Ammon's horn (tissue), 1 donor: Measurements from ENCODE around the gene TSC22D3.

Source experiments
- DNase-seq: peaks from one replicate; pipeline ENCODE4 v3.0.0-alpha.2; 2016; ENCODE audit warnings: low spot score

The TSC22D3 gene

DNA sequence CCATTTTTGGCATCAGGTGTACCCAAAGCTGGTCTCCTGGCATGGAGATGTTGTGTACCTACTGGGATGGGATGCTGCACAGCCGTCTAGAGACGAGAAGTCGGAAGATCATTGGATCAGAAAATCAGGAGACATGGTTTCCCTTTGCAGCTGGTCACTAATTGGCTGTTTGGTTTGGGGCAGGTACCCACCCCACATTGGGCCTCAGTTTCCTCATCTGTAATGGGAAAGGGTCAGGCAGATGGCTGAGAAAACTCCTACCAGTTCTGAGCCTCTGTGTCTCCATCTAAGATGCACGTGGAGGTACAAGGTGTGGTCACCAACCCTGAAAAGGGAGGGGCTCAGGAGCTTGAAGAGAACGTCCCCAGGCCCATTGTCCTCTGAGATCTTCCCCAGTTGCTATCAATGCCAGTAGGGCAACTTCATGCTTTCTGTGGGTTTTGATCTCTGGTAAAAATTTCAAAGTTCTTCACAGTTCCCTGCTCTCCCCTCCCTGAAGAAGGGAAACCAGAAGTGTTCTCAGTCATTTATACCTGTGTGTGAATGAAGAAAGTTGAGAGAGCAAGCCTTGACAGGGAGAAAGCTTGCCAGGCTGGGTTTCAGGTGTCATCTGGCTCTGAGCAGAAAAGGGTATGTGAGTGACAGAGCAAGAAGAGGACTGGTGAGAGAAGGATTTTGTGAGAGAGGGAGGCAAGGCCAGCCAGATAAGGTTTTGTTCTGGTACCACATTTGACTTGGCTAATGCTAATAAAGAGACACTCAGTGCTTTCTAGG is 15.1 kb downstream of the TSC22D3 start:
- DNase-seq: no peak

GRCh38 chrX:107758231-107758766 is 17.3 kb downstream of the TSC22D3 start:
- no peak for DNase-seq

- no peak for DNase-seq
Observed at GRCh38 chrX:107755721-107756120, 19.9 kb downstream of the TSC22D3 start.

DNA sequence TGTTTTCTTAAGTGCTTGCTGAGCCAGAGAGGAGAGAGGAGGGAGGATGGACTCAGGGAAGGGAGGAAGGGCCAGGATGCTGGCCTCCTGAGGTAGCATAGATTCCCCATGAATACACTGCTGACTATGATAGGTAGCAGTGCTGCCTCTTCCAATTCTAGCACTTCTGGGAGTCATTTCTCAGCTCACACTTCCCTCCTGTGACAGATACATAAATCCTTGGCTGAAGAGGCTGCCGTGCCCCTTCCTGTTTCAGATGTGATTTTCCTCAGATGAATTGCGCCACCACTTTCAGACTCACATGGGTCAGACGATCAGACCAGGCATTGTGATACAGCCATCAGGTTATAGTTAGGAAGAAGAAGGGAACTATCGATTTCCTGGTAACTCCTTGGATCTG is 22.4 kb downstream of the TSC22D3 start:
- DNase-seq: no peak

GRCh38 chrX:107752714-107753113 is 22.9 kb downstream of the TSC22D3 start:
- no peak for DNase-seq

- DNase-seq: no peak
Observed at GRCh38 chrX:107752043-107752442, 23.5 kb downstream of the TSC22D3 start.

DNA sequence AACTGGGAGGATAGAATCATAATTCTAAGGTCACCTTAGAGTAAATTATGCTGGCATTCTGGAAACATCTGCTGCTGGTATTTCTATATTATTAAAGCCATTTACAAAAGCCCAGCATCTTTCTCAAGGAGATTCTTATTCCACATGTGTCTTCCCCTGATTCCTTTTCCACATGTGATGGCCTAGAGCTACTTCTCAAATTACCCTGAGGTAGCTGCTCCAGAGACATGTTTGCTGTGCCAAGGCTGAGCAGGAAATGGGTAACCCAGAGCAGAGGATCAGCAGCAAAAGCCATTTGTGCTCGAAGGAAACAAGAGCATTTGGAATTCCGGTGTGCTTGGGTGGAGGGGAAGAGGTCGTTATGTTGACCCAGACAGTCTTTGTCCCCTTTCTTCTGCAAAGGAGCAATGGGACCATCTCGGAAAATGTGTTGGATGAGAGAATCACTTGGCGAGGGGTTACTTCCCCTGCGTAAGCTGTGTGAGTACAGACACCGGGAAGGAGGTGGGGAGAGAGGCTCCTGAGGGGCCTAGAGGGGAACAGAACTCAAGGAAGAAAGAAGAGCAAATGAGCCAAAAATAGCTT is 24.6 kb downstream of the TSC22D3 start:
- DNase-seq: no peak

GRCh38 chrX:107750263-107750662 is 25.3 kb downstream of the TSC22D3 start:
- DNase-seq: no peak

DNA sequence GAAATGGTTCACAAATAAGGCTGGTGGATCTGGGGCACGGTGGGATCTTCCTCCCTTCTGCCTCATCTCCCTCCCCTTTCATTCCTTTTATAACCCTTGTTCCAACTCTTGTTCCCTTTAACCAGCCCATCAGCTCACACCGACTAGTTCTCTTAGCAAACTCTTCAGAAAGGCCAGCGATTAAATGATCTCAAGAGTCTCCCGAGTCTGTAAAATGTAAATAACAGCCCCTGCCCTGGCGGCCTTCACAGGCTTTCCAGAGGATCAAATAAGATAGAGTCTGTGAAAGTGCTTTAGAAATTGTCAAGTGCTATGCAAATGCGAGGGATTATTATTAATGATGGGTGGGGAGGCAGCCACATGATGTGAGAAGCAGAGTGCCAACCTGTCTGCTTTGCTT is 27.1 kb downstream of the TSC22D3 start:
- DNase-seq: no peak

GRCh38 chrX:107747596-107748161 is 27.9 kb downstream of the TSC22D3 start:
- peak; percentile 66 for DNase-seq

DNA sequence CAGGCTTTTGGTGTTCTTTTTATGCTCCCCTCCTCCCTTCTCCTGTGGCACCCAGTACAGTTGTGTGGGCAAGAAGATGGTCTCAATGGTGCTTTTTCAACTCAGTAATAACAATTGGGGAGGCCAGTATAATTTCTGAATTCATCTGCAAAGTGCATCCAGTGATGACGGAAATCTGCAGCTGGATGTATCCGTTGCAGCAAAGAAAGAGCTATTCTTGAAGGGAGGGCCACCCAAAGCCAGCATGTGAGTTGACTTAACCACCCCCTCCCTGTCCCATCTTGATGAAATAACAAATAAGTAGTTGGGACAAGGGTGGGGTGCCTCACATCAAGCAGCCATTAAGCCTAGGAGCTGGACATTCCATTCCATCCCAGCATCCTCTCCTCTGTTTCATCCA is 30.7 kb downstream of the TSC22D3 start:
- DNase-seq: peak; percentile 43

DNA sequence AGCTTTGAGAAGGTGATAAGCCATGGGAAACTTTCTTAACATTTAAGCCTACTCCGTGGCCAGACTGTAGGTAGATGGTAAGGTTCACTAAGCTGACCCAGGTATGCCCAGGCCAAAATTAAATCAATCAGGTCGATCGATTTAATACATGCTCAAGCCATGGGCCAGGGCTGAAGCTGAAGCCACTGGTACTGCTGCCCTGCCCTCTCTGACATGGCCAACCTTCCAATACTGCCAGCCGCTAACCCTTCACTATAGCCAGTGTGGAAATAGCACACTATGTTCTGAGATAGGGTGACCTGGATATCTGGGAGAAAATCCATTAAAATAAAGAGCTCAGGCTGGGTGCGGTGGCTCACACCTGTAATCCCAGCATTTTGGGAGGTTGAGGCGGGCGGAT is 31.6 kb downstream of the TSC22D3 start:
- DNase-seq: no peak

- DNase-seq: no peak
Observed at GRCh38 chrX:107742700-107743191, 32.8 kb downstream of the TSC22D3 start.

DNA sequence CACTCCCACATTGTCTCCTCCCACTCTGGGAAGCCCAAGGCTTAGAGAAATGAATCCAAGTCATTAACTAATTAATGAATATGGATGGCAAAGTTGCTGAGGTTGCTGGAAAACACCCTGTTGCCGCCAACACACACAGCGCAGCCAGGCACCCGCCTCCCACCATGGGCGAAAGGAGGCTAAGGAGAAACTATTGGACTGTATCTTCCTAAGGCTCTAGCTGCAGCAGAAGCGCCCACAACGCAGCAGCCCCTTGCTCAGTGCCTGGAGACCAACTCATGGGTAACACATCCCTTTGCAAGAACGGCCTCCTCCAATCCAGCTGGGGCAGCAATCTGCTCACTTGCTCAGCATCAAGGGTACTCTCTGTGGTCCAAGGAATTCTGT is 34.2 kb downstream of the TSC22D3 start:
- DNase-seq: no peak

GRCh38 chrX:107739541-107739940 is 36.0 kb downstream of the TSC22D3 start:
- DNase-seq: no peak

GRCh38 chrX:107738768-107739167 is 36.8 kb downstream of the TSC22D3 start:
- DNase-seq: peak; percentile 88

DNA sequence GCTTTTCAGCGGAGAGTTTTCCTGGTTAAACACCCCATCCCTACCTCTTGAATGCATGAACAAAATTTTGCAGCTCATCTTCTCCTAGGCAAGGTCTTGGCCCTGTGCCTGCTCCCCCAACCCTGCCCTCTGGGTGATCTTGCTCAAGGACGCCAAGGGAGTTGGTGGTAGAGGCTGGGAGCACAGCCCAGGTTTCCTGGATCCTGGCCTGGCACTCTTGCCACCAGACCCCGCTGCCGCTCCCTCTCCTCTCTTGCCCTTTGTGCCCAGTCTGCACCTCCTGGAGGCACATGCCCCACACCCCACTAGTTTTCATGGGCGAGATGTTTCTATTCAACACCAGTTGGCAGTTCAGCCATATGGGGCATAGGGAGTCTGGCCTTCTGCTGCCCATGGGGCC is 37.3 kb downstream of the TSC22D3 start:
- DNase-seq: no peak

DNA sequence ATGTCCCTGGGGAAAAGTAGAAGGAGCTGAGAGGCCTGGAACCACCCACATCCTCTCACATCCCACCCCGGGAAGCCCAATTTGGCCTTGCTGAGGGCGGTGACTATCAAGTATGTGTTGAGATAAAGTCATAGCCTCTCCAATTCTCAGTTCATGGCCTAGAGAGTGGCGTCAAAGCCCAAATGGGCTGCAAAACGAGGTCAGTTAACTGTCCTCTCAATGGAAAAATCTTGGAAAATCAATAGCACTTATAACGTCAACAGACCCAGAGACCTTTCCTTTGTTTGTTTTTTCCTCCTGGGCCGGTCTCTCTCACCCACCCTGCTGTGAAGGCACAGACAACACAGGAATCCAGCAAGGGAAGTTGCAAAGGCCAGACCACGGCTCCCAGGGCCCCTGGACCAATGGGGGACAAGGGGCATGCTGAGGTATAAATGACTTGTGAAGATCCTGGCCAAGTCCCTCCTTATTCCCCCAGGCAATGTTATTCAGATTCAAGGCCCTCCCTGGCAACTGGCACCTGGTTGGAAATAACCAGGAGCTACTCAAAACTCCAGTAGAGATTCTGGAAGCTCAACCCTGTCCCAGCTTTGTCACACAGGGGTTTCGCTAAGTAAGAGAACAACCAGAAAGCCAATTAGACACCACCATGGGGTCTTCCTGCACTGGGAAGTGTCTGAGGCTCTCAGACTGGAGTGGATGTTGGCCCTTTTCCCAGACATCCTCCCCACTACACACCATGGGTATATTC is 38.6 kb downstream of the TSC22D3 start:
- DNase-seq: no peak

DNA sequence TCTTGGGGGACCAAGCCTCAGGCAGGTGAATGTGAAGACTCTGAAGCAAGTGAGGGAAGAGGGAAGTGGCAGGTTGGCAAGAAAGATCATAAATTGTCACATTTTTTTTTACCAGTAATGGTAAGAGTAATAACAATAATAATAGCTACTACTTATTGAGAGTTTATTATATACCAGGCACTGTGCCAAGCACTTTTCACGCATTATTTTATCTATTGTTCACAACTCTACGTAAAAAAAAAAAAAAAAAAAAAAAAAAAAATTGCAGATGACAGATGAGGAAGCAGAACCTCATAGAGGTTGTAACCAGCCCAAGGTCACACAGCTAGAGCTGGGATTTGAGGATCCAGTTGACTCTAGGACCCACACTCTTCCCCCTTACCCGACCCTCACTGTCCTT is 40.9 kb downstream of the TSC22D3 start:
- DNase-seq: no peak

GRCh38 chrX:107733686-107734085 is 41.9 kb downstream of the TSC22D3 start:
- no peak for DNase-seq

- DNase-seq: peak; percentile 80
Observed at GRCh38 chrX:107731831-107732502, 43.6 kb downstream of the TSC22D3 start.
